GM18511 (cell line): ENCODE results near the gene OPRL1.

Source experiments
- ATAC-seq: cut with Tn5 transposase; IDR thresholded peaks from one replicate; pipeline ENCODE4 v1.9.1; 2021; ENCODE audit warnings: mild to moderate bottlenecking, moderate library complexity; ENCODE audit not compliant: unreplicated experiment

The OPRL1 gene

GRCh38 chr20:64101731-64102621, 22.1 kb downstream of the OPRL1 start:
- no peak for ATAC-seq

- ATAC-seq, result no peak
These were observed 22.9 kb downstream of the OPRL1 start for GRCh38 chr20:64102647-64103354.

GRCh38 chr20:64103871-64104666, 24.2 kb downstream of the OPRL1 start:
- ATAC-seq, result no peak

- no peak for ATAC-seq
These were observed 25.0 kb downstream of the OPRL1 start for GRCh38 chr20:64104667-64105451.

- no peak for ATAC-seq
These were observed 26.1 kb downstream of the OPRL1 start for GRCh38 chr20:64105846-64106434.

GRCh38 chr20:64106435-64106961, 26.6 kb downstream of the OPRL1 start:
- ATAC-seq, result no peak

- no peak for ATAC-seq
These were observed 27.3 kb downstream of the OPRL1 start, which contains the start of gene NPBWR2 for GRCh38 chr20:64106981-64107735. NPBWR2 (minus strand) TSS chr20:64107565; CDS start chr20:64106831, 734 bp downstream.

GRCh38 chr20:64107736-64108457, 28.0 kb downstream of the OPRL1 start:
- no peak for ATAC-seq

- no peak for ATAC-seq
These were observed 29.1 kb downstream of the OPRL1 start for GRCh38 chr20:64108731-64109681.

- ATAC-seq, result no peak
These were observed 30.0 kb downstream of the OPRL1 start for GRCh38 chr20:64109831-64110391.

- no peak for ATAC-seq
These were observed 30.7 kb downstream of the OPRL1 start for GRCh38 chr20:64110411-64111068.

GRCh38 chr20:64111841-64112641, 32.2 kb downstream of the OPRL1 start:
- no peak for ATAC-seq

GRCh38 chr20:64112691-64113443, 33.0 kb downstream of the OPRL1 start:
- no peak for ATAC-seq

GRCh38 chr20:64113444-64113775, 33.5 kb downstream of the OPRL1 start:
- ATAC-seq, result no peak

GRCh38 chr20:64113796-64114355, 34.0 kb downstream of the OPRL1 start:
- ATAC-seq, result no peak
